Omental fat pad (tissue), 4 donors: ENCODE measurements around the gene C1QTNF8. TPM values are rescaled to one million over a fixed set of nuclear protein-coding genes. Genes with fewer than 3 reads are reported as not detected.

Experiments used
- ATAC-seq: fragments of 150-250 bp; one replicate; pipeline ENCODE4 v1.9.1; 2016; ENCODE audit warnings: mild to moderate bottlenecking, moderate library complexity; ENCODE audit not compliant: low FRiP score
- DNase-seq: peaks from one replicate; pipeline ENCODE4 v3.0.0-alpha.2; 2019; ENCODE audit warnings: low spot score
- total RNA-seq, 4 donors: library from RNA; depleted of rRNA; stranded (reverse); fragments of >200 nt; gene quantifications; one replicate each; pipeline ENCODE4 v1.1.0, GENCODE V29; 2016
- TF ChIP-seq, protein P1 (sequence below), 3 donors: fragments of 450-650 bp; IDR thresholded peaks; one replicate each; pipeline ENCODE4 v1.5.1; 2016 to 2017; ENCODE audit warnings: antibody characterized with exemption in 3 of 3, mild to moderate bottlenecking in 3 of 3, moderate library complexity in 2 of 3

C1QTNF8 gene
- total RNA-seq, 4 donors from 2014 or later = not detected

GRCh38 chr16:1127101-1127500 is 31.1 kb upstream of the C1QTNF8 start:
- no peak for ATAC-seq
- TF ChIP-seq, protein P1, sequence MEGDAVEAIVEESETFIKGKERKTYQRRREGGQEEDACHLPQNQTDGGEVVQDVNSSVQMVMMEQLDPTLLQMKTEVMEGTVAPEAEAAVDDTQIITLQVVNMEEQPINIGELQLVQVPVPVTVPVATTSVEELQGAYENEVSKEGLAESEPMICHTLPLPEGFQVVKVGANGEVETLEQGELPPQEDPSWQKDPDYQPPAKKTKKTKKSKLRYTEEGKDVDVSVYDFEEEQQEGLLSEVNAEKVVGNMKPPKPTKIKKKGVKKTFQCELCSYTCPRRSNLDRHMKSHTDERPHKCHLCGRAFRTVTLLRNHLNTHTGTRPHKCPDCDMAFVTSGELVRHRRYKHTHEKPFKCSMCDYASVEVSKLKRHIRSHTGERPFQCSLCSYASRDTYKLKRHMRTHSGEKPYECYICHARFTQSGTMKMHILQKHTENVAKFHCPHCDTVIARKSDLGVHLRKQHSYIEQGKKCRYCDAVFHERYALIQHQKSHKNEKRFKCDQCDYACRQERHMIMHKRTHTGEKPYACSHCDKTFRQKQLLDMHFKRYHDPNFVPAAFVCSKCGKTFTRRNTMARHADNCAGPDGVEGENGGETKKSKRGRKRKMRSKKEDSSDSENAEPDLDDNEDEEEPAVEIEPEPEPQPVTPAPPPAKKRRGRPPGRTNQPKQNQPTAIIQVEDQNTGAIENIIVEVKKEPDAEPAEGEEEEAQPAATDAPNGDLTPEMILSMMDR (IDR thresholded peaks at IDR 0.05) = no peak
- DNase-seq = no peak

DNA sequence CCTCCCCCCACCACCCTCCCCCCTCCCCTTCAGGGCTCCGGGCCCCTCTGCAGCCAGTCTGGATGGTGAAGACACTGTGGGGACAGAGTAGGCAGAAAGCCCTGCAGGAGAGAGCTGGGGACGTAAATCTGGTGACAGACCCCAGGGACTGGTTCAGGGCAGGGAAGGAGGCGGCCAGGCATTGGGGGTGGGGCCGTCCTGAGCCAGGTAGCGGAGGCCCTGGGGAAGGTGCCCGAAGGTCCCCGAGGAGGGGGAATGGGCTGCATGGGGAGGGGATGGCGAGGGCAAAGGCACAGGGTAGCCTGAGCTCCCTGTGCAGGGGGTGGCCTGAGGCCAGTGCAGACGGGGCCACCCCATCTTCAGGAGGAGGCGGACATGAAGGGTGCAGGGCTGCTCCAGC is 30.5 kb upstream of the C1QTNF8 start:
- ATAC-seq = no peak
- no peak for DNase-seq
- TF ChIP-seq, protein P1 (IDR thresholded peaks at IDR 0.05) = no peak

- ATAC-seq = no peak
- no peak for DNase-seq
- TF ChIP-seq, protein P1 (IDR thresholded peaks at IDR 0.05) = no peak
Observed at GRCh38 chr16:1126044-1126443, 30.0 kb upstream of the C1QTNF8 start.

GRCh38 chr16:1125471-1125870 is 29.4 kb upstream of the C1QTNF8 start:
- DNase-seq (no peak), ATAC-seq (no peak)
- TF ChIP-seq, protein P1 (IDR thresholded peaks at IDR 0.05) = no peak

DNA sequence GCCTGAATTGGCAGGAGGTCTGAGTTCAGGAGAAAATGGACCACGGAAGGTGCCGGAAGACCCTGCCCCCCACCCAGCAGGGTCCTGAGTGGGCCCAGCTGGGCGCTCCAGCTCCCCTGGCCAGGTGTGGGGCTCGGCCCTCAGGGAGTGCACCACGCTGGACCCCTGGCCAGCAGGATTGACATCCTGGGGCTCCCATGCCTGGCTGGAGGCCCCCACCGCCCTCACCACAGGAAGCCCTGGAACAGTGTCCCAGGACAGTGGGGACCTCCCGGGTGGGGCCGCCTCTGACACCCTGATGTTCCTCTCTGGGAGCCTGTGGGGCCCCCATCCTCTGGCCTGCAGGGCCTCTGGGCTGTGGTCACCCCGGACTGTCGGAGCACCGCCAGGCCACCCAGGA is 28.8 kb upstream of the C1QTNF8 start:
- TF ChIP-seq, protein P1 (IDR thresholded peaks at IDR 0.05) = no peak
- ATAC-seq (no peak), DNase-seq (no peak)

- TF ChIP-seq, protein P1 (IDR thresholded peaks at IDR 0.05) = no peak
- DNase-seq (no peak), ATAC-seq (no peak)
Observed at GRCh38 chr16:1124291-1124690, 28.2 kb upstream of the C1QTNF8 start.

GRCh38 chr16:1123525-1124230 is 27.6 kb upstream of the C1QTNF8 start:
- ATAC-seq (no peak), DNase-seq (no peak)
- TF ChIP-seq, protein P1 (IDR thresholded peaks at IDR 0.05) = no peak
